HEK293 (cell line): ENCODE data around the gene P2RX1.

Experiments used
- CTCF ChIA-PET: fragments of 350-600 bp; formaldehyde crosslinking; extraction: SDS; loops from one replicate; lab custom pipeline; 2021; ENCODE audit warnings: antibody characterized with exemption; lab: Yijun Ruan, JAX
- POLR2A ChIA-PET: fragments of 300-600 bp; formaldehyde crosslinking; extraction: SDS; loops from one replicate; lab custom pipeline; 2020; ENCODE audit warnings: antibody characterized with exemption, inconsistent platforms; lab: Yijun Ruan, JAX
- H3K27ac ChIP-seq: fragments of 200-500 bp; sonication (Bioruptor generic); 2 replicates; pipeline ENCODE4 v1.5.1; 2014; ENCODE audit warnings: low read depth, low read length, control low read depth, inconsistent platforms; ENCODE audit errors: extremely low read depth
- H3K36me3 ChIP-seq, 2 experiments: fragments of 200-500 bp in 1 of 2; sonication (Bioruptor generic) in 1 of 2; 1 replicate in 1 of 2; 2 replicates in 1 of 2; pipeline ENCODE4 v1.5.1; 2014 to 2017; ENCODE audit warnings: inconsistent platforms in 2 of 2, low read length in 2 of 2; ENCODE audit not compliant: control insufficient read depth in 2 of 2, insufficient read depth in 1 of 2
- H3K4me1 ChIP-seq: fragments of 200-500 bp; sonication (Bioruptor generic); 2 replicates; pipeline ENCODE4 v1.5.1; 2014; ENCODE audit warnings: mild to moderate bottlenecking, low read length, inconsistent platforms; ENCODE audit not compliant: control insufficient read depth, insufficient read depth
- H3K4me3 ChIP-seq: 2 replicates; pipeline ENCODE4 v1.5.1; 2011; ENCODE audit warnings: low read depth, mild to moderate bottlenecking, control low read depth, low read length, moderate library complexity
- H3K9me3 ChIP-seq: fragments of 200-500 bp; sonication (Bioruptor generic); 2 replicates; pipeline ENCODE4 v1.5.1; 2014; ENCODE audit warnings: low read depth, low read length, inconsistent platforms; ENCODE audit not compliant: control insufficient read depth, insufficient read depth
- GLIS2 ChIP-seq: fragments of 450-650 bp; formaldehyde crosslinking; IDR thresholded peaks from 2 replicates; pipeline ENCODE4 v1.5.1; 2016; ENCODE audit warnings: missing biosample characterization, missing genetic modification characterization
- HOXA7 ChIP-seq: sonication (generic); formaldehyde crosslinking; IDR thresholded peaks from 2 replicates; pipeline ENCODE4 v1.8.1; 2022; ENCODE audit warnings: missing genetic modification reagents, borderline replicate concordance
- KLF1 ChIP-seq: fragments of 450-650 bp; formaldehyde crosslinking; IDR thresholded peaks from 2 replicates; pipeline ENCODE4 v1.5.1; 2016; ENCODE audit warnings: missing biosample characterization, missing genetic modification characterization
- KLF10 ChIP-seq: fragments of 450-650 bp; IDR thresholded peaks from 2 replicates; pipeline ENCODE4 v1.5.1; 2018; ENCODE audit warnings: missing biosample characterization, mild to moderate bottlenecking, missing genetic modification characterization
- KLF7 ChIP-seq: fragments of 450-650 bp; formaldehyde crosslinking; IDR thresholded peaks from 2 replicates; pipeline ENCODE4 v1.5.1; 2016; ENCODE audit warnings: missing biosample characterization, missing genetic modification characterization, borderline replicate concordance
- SP3 ChIP-seq: fragments of 450-650 bp; formaldehyde crosslinking; IDR thresholded peaks from 2 replicates; pipeline ENCODE4 v1.5.1; 2016; ENCODE audit warnings: missing biosample characterization, missing genetic modification characterization
- SP7 ChIP-seq: fragments of 450-650 bp; formaldehyde crosslinking; IDR thresholded peaks from 2 replicates; pipeline ENCODE4 v1.5.1; 2016; ENCODE audit warnings: missing biosample characterization, missing genetic modification characterization
- ZBTB17 ChIP-seq: fragments of 450-650 bp; formaldehyde crosslinking; IDR thresholded peaks from 2 replicates; pipeline ENCODE4 v1.5.1; 2016; ENCODE audit warnings: missing biosample characterization, missing genetic modification characterization
- ZBTB20 ChIP-seq: fragments of 450-650 bp; formaldehyde crosslinking; IDR thresholded peaks from 2 replicates; pipeline ENCODE4 v1.5.1; 2016; ENCODE audit warnings: missing biosample characterization, missing genetic modification characterization
- ZNF121 ChIP-seq: fragments of 450-650 bp; formaldehyde crosslinking; IDR thresholded peaks from 2 replicates; pipeline ENCODE4 v1.5.1; 2016; ENCODE audit warnings: missing biosample characterization, missing genetic modification characterization
- ZNF132 ChIP-seq: fragments of 450-650 bp; formaldehyde crosslinking; IDR thresholded peaks from 2 replicates; pipeline ENCODE4 v1.5.1; 2017; ENCODE audit warnings: missing biosample characterization, missing genetic modification characterization, borderline replicate concordance
- ZNF335 ChIP-seq: fragments of 450-650 bp; formaldehyde crosslinking; conservative IDR thresholded peaks from 2 replicates; pipeline ENCODE4 v1.5.1; 2016; ENCODE audit warnings: missing biosample characterization, missing genetic modification characterization
- ZNF341 ChIP-seq: fragments of 450-650 bp; formaldehyde crosslinking; IDR thresholded peaks from 2 replicates; pipeline ENCODE4; 2016; ENCODE audit warnings: low read depth, missing biosample characterization, missing genetic modification characterization
- ZNF391 ChIP-seq: fragments of 450-650 bp; formaldehyde crosslinking; IDR thresholded peaks from 2 replicates; pipeline ENCODE4 v1.5.1; 2016; ENCODE audit warnings: low read depth, missing biosample characterization, missing genetic modification characterization, borderline replicate concordance
- ZNF521 ChIP-seq: fragments of 450-650 bp; formaldehyde crosslinking; IDR thresholded peaks from 2 replicates; pipeline ENCODE4 v1.5.1; 2017; ENCODE audit warnings: missing biosample characterization, mild to moderate bottlenecking, missing genetic modification characterization
- ZNF549 ChIP-seq: fragments of 450-650 bp; IDR thresholded peaks from 2 replicates; pipeline ENCODE4 v1.5.1; 2018; ENCODE audit warnings: missing biosample characterization, missing genetic modification characterization, mild to moderate bottlenecking, inconsistent platforms, moderate library complexity
- ZNF600 ChIP-seq: fragments of 450-650 bp; formaldehyde crosslinking; IDR thresholded peaks from 2 replicates; pipeline ENCODE4 v1.5.1; 2016; ENCODE audit warnings: missing biosample characterization, missing genetic modification characterization
- ZNF768 ChIP-seq: fragments of 450-650 bp; formaldehyde crosslinking; IDR thresholded peaks from 2 replicates; pipeline ENCODE4 v1.5.1; 2018; ENCODE audit warnings: missing biosample characterization, mild to moderate bottlenecking, missing genetic modification characterization
- ZSCAN4 ChIP-seq: fragments of 450-650 bp; formaldehyde crosslinking; IDR thresholded peaks from 2 replicates; pipeline ENCODE4 v1.5.1; 2017; ENCODE audit warnings: missing biosample characterization, missing genetic modification characterization
- TF ChIP-seq, protein P1 (sequence below): fragments of 450-650 bp; formaldehyde crosslinking; IDR thresholded peaks from 2 replicates; pipeline ENCODE4 v1.5.1; 2016; ENCODE audit warnings: missing biosample characterization, missing genetic modification characterization
- TF ChIP-seq, protein P2 (sequence below): fragments of 450-650 bp; formaldehyde crosslinking; IDR thresholded peaks from 2 replicates; pipeline ENCODE4 v1.5.1; 2016; ENCODE audit warnings: missing biosample characterization, missing genetic modification characterization
- TF ChIP-seq, protein P3 (sequence below): fragments of 450-650 bp; formaldehyde crosslinking; IDR thresholded peaks from 2 replicates; pipeline ENCODE4 v1.5.1; 2016; ENCODE audit warnings: missing biosample characterization, missing genetic modification characterization
- TF ChIP-seq, protein P4 (sequence below): fragments of 450-650 bp; formaldehyde crosslinking; IDR thresholded peaks from 2 replicates; pipeline ENCODE4 v1.5.1; 2016; ENCODE audit warnings: missing biosample characterization, missing genetic modification characterization
- TF ChIP-seq, protein P5 (sequence below): fragments of 450-650 bp; formaldehyde crosslinking; IDR thresholded peaks from 2 replicates; pipeline ENCODE4 v1.5.1; 2016; ENCODE audit warnings: missing biosample characterization, missing genetic modification characterization
- TF ChIP-seq, protein P6 (sequence below): fragments of 450-650 bp; formaldehyde crosslinking; IDR thresholded peaks from 2 replicates; pipeline ENCODE4 v1.5.1; 2016; ENCODE audit warnings: missing biosample characterization, missing genetic modification characterization

Gene P2RX1

GRCh38 chr17:3959295-3959899 is 43.1 kb upstream of the P2RX1 start:
- CTCF ChIA-PET, result interaction anchor here (1.4 to 1.6 kb wide), 2 partner anchors 46 to 59 kb away, joined by 3 to 4 read pairs; no protein-coding TSS in a partner anchor
- no peak overlapping the region for H3K4me3 ChIP-seq
- H3K27ac ChIP-seq, result no peak overlapping the region; the same call in 1 of the 2 replicates
- H3K4me1 ChIP-seq, result peaks cover 10% of the 10 kb centered on the region
- POLR2A ChIA-PET, result interaction anchor here (1.0 to 1.1 kb wide), 2 partner anchors 14 to 184 kb away, joined by 3 read pairs; partner anchors contain the start of gene CYB5D2
- no peaks in the 10 kb centered on the region for H3K36me3 ChIP-seq
- H3K9me3 ChIP-seq, result no peaks in the 10 kb centered on the region
- TF ChIP-seq, protein P1, sequence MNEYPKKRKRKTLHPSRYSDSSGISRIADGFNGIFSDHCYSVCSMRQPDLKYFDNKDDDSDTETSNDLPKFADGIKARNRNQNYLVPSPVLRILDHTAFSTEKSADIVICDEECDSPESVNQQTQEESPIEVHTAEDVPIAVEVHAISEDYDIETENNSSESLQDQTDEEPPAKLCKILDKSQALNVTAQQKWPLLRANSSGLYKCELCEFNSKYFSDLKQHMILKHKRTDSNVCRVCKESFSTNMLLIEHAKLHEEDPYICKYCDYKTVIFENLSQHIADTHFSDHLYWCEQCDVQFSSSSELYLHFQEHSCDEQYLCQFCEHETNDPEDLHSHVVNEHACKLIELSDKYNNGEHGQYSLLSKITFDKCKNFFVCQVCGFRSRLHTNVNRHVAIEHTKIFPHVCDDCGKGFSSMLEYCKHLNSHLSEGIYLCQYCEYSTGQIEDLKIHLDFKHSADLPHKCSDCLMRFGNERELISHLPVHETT, result peak; percentile 25; the same call in 1 of the 2 replicates
- TF ChIP-seq, protein P2, sequence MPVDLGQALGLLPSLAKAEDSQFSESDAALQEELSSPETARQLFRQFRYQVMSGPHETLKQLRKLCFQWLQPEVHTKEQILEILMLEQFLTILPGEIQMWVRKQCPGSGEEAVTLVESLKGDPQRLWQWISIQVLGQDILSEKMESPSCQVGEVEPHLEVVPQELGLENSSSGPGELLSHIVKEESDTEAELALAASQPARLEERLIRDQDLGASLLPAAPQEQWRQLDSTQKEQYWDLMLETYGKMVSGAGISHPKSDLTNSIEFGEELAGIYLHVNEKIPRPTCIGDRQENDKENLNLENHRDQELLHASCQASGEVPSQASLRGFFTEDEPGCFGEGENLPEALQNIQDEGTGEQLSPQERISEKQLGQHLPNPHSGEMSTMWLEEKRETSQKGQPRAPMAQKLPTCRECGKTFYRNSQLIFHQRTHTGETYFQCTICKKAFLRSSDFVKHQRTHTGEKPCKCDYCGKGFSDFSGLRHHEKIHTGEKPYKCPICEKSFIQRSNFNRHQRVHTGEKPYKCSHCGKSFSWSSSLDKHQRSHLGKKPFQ (tag by site-specific recombination), result no peak
- TF ChIP-seq ZBTB17 (tag by site-specific recombination), result 0 out of 2 replicates have a peak, but pooled peaks have one; percentile 10
- TF ChIP-seq ZNF768 (tag by site-specific recombination), result no peak
- TF ChIP-seq, protein P3, sequence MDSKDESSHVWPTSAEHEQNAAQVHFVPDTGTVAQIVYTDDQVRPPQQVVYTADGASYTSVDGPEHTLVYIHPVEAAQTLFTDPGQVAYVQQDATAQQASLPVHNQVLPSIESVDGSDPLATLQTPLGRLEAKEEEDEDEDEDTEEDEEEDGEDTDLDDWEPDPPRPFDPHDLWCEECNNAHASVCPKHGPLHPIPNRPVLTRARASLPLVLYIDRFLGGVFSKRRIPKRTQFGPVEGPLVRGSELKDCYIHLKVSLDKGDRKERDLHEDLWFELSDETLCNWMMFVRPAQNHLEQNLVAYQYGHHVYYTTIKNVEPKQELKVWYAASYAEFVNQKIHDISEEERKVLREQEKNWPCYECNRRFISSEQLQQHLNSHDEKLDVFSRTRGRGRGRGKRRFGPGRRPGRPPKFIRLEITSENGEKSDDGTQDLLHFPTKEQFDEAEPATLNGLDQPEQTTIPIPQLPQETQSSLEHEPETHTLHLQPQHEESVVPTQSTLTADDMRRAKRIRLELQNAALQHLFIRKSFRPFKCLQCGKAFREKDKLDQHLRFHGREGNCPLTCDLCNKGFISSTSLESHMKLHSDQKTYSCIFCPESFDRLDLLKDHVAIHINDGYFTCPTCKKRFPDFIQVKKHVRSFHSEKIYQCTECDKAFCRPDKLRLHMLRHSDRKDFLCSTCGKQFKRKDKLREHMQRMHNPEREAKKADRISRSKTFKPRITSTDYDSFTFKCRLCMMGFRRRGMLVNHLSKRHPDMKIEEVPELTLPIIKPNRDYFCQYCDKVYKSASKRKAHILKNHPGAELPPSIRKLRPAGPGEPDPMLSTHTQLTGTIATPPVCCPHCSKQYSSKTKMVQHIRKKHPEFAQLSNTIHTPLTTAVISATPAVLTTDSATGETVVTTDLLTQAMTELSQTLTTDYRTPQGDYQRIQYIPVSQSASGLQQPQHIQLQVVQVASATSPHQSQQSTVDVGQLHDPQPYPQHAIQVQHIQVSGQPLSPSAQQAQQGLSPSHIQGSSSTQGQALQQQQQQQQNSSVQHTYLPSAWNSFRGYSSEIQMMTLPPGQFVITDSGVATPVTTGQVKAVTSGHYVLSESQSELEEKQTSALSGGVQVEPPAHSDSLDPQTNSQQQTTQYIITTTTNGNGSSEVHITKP (tag by site-specific recombination), result peak; percentile 52
- no peak for TF ChIP-seq SP3 (tag by site-specific recombination)
- no peak for TF ChIP-seq ZNF121 (tag by site-specific recombination)
- peak; percentile 80 for TF ChIP-seq ZBTB20
- TF ChIP-seq ZNF335 (tag by site-specific recombination), result peak; percentile 19
- no peak for TF ChIP-seq ZNF391 (tag by site-specific recombination)
- TF ChIP-seq, protein P4, sequence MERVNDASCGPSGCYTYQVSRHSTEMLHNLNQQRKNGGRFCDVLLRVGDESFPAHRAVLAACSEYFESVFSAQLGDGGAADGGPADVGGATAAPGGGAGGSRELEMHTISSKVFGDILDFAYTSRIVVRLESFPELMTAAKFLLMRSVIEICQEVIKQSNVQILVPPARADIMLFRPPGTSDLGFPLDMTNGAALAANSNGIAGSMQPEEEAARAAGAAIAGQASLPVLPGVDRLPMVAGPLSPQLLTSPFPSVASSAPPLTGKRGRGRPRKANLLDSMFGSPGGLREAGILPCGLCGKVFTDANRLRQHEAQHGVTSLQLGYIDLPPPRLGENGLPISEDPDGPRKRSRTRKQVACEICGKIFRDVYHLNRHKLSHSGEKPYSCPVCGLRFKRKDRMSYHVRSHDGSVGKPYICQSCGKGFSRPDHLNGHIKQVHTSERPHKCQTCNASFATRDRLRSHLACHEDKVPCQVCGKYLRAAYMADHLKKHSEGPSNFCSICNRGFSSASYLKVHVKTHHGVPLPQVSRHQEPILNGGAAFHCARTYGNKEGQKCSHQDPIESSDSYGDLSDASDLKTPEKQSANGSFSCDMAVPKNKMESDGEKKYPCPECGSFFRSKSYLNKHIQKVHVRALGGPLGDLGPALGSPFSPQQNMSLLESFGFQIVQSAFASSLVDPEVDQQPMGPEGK (tag by site-specific recombination), result peak; percentile 76
- 0 out of 2 replicates have a peak, but pooled peaks have one; percentile 10 for TF ChIP-seq ZNF341 (tag by site-specific recombination)
- no peak for TF ChIP-seq ZNF521 (tag by site-specific recombination)
- TF ChIP-seq SP7 (tag by site-specific recombination), result peak; percentile 57; the same call in 1 of the 2 replicates
- TF ChIP-seq ZNF600 (tag by site-specific recombination), result peak; percentile 69; the same call in 1 of the 2 replicates
- TF ChIP-seq, protein P5, sequence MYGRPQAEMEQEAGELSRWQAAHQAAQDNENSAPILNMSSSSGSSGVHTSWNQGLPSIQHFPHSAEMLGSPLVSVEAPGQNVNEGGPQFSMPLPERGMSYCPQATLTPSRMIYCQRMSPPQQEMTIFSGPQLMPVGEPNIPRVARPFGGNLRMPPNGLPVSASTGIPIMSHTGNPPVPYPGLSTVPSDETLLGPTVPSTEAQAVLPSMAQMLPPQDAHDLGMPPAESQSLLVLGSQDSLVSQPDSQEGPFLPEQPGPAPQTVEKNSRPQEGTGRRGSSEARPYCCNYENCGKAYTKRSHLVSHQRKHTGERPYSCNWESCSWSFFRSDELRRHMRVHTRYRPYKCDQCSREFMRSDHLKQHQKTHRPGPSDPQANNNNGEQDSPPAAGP, result peak; percentile 81
- no peak for TF ChIP-seq HOXA7 (CRISPR knock-in tag)
- TF ChIP-seq, protein P6, sequence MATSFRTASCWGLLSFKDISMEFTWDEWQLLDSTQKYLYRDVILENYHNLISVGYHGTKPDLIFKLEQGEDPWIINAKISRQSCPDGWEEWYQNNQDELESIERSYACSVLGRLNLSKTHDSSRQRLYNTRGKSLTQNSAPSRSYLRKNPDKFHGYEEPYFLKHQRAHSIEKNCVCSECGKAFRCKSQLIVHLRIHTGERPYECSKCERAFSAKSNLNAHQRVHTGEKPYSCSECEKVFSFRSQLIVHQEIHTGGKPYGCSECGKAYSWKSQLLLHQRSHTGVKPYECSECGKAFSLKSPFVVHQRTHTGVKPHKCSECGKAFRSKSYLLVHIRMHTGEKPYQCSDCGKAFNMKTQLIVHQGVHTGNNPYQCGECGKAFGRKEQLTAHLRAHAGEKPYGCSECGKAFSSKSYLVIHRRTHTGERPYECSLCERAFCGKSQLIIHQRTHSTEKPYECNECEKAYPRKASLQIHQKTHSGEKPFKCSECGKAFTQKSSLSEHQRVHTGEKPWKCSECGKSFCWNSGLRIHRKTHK (tag by site-specific recombination), result no peak
- 0 out of 2 replicates have a peak, but pooled peaks have one; percentile 49 for TF ChIP-seq KLF7 (tag by site-specific recombination)
- TF ChIP-seq ZNF549 (tag by site-specific recombination), result no peak
- TF ChIP-seq ZSCAN4, result no peak
- peak; percentile 67; the same call in 1 of the 2 replicates for TF ChIP-seq KLF1 (tag by site-specific recombination)
- no peak for TF ChIP-seq ZNF132 (tag by site-specific recombination)
- TF ChIP-seq KLF10 (tag by site-specific recombination), result no peak
- TF ChIP-seq GLIS2 (tag by site-specific recombination), result peak; percentile 41
